Right lobe of liver (tissue), 6 donors: ENCODE results near the gene KLK7. TPM values are rescaled to one million over a fixed set of nuclear protein-coding genes. Genes with fewer than 3 reads are reported as not detected.

Experiments
- ATAC-seq, 4 donors: fragments of 200-7000 bp; cut with Tn5 transposase; one replicate each; pipeline ENCODE4 v1.9.1; 2020; ENCODE audit warnings: mild to moderate bottlenecking in 4 of 4, moderate library complexity in 4 of 4
- DNase-seq, 3 donors: peaks; one replicate each; pipeline ENCODE4 v3.0.0-alpha.2; 2020
- H3K27ac ChIP-seq, 3 donors: fragments of 200-600 bp; one replicate each; pipeline ENCODE4 v1.8.0; 2022
- H3K27me3 ChIP-seq, 2 donors: fragments of 200-600 bp; one replicate each; pipeline ENCODE4 v1.8.0; 2022
- H3K36me3 ChIP-seq, 4 donors: fragments of 200-600 bp; sonication (generic) in 1 of 4; one replicate each; pipeline versions ENCODE4 v1.5.1 to v1.8.0; 2017 to 2022; ENCODE audit warnings: control low read depth in 1 of 4
- H3K4me1 ChIP-seq, 4 donors: fragments of 200-600 bp; sonication (generic) in 1 of 4; one replicate each; pipeline versions ENCODE4 v1.5.1 to v1.8.0; 2017 to 2022; ENCODE audit warnings: control low read depth in 1 of 4
- H3K4me3 ChIP-seq, 3 donors: fragments of 200-600 bp; one replicate each; pipeline ENCODE4 v1.8.0; 2022
- H3K9me3 ChIP-seq, 4 donors: fragments of 200-600 bp; sonication (generic) in 1 of 4; one replicate each; pipeline versions ENCODE4 v1.5.1 to v1.8.0; 2017 to 2022; ENCODE audit warnings: control low read depth in 1 of 4
- POLR2A ChIP-seq: fragments of 450-650 bp; IDR thresholded peaks from one replicate; pipeline ENCODE4 v1.6.1; 2017; ENCODE audit warnings: antibody characterized with exemption, mild to moderate bottlenecking
- WGBS: methylation state at CpG from one replicate; pipeline ENCODE4 v1.1.6; 2018; ENCODE audit warnings: low coverage, low lambda C conversion rate; ENCODE audit not compliant: insufficient coverage; ENCODE audit errors: missing lambda C conversion rate; 5-methylcytosine and 5-hydroxymethylcytosine counted together
- intact Hi-C, 2 donors: fragments of 100-400 bp; cut with DNase I; formaldehyde crosslinking; loops; one replicate each; pipeline versions ENCODE4 v1.11.2 to v1.14.1; 2022
- total RNA-seq, 6 experiments: library from RNA; depleted of rRNA in 2 of 6; stranded (reverse); fragments of >200 nt in 2 of 6; fragmentation: NEBNext Ultra II Directional in 3 of 6; extraction: Animal tissue kit (Norgen Biotek cat#: 25700) in 3 of 6; gene quantifications; one replicate each; pipeline versions ENCODE4 v1.1.0 to v1.2.4, GENCODE V29; 2016 to 2023
- TF ChIP-seq, protein P1 (sequence below), 4 donors: fragments of 200-600 bp in 3 of 4; fragments of 450-650 bp in 1 of 4; IDR thresholded peaks; one replicate each; pipeline versions ENCODE4 v1.5.1 to v1.8.0; 2016 to 2022; ENCODE audit warnings: antibody characterized with exemption in 4 of 4, mild to moderate bottlenecking in 2 of 4
- donor health status: DM: no; HTN: yes; CAD: no.
- donor health status: DM: no; HTN: no; CAD: no.
- donor health status: DM: no; HTN: no; CAD: no.
- donor health status: DM: no; HTN: yes; CAD: no.
- donor health status: DM: no; HTN: yes; CAD: no.

The KLK7 gene
- total RNA-seq, 6 experiments from 2014 or later = not detected

DNA sequence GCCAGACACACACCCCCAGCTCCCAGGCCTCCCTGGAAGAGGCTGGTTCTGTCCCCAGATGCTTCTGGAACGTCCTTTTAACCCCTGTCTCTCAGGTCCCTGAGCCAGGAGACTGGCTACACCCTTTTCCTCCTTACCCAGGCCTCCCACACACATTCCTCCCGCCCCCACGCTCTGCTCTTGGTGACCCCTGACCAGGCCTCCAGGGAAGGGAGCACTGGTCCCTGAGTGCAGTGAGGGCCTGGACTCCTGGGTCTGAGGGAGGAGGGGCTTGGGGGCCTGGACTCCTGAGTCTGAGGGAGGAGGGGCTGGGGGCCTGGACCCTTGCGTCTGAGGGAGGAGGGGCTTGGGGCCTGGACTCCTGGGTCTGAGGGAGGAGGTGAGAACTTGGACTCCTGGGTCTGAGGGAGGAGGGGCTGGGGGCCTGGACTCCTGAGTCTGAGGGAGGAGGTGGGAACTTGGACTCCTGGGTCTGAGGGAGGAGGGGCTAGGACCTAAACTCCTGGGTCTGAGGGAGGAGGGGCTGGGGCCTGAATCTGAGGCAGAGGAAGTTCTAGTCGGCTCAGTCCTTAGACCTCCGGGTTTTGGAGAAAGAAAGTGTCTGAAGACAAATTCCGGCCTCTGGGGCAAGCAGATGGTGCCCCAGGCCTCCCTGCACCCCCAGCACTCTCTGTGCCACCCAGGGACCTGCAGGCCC is 14.9 kb downstream of the KLK7 start:
- Histone ChIP-seq H3K36me3 (no peaks in the 10 kb centered on the region), H3K4me3 (no peak overlapping the region), H3K27me3 (no peaks in the 10 kb centered on the region), H3K4me1 (no peaks in the 10 kb centered on the region), H3K27ac (no peak overlapping the region), H3K9me3 (no peaks in the 10 kb centered on the region)
- intact Hi-C loops = no loop called here
- WGBS = 23% methylated on average over 4 of the region's 7 CpGs
- no peak for DNase-seq
- TF ChIP-seq, protein P1, sequence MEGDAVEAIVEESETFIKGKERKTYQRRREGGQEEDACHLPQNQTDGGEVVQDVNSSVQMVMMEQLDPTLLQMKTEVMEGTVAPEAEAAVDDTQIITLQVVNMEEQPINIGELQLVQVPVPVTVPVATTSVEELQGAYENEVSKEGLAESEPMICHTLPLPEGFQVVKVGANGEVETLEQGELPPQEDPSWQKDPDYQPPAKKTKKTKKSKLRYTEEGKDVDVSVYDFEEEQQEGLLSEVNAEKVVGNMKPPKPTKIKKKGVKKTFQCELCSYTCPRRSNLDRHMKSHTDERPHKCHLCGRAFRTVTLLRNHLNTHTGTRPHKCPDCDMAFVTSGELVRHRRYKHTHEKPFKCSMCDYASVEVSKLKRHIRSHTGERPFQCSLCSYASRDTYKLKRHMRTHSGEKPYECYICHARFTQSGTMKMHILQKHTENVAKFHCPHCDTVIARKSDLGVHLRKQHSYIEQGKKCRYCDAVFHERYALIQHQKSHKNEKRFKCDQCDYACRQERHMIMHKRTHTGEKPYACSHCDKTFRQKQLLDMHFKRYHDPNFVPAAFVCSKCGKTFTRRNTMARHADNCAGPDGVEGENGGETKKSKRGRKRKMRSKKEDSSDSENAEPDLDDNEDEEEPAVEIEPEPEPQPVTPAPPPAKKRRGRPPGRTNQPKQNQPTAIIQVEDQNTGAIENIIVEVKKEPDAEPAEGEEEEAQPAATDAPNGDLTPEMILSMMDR (IDR thresholded peaks at IDR 0.05) = no peak
- TF ChIP-seq POLR2A = no peak
- no peak for ATAC-seq

DNA sequence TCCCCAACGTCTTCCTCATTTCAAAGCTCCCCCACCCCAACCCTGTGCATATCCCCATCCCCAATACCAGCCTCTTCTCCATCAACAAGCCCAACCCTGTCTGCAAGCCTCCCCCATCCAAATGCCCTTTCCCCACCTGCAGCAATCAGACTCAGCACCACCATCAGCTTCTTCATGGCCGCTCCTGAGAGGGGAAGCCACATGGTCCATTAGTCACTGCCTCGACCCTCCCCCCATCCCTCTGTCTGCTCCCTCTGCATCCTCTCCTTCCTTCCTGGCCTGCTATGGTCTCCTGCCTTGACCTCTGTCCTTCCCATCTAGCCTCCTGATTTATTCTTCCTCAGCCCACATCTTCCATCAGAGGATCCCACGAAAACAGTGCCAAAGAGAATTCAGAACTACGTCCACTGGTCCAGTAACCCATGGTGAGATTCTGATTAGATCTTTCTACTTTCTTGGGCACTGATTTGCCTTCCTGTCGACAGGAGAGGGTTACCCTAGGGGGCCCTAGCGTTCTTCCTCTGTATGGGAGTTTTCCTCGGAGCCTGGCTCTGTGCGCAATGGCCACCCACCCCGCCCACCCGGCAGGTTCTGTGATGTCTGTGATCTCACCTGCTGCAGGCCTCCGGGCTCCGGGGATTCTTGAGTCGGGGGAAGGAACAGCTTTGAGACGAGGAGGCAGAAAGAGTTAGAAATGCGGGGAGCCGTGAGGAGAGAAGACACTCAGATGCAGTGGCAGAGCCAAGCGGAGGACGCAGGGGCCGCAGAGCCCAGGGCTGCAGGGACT is 15.6 kb downstream of the KLK7 start:
- Histone ChIP-seq H3K27ac (no peak overlapping the region), H3K36me3 (no peaks in the 10 kb centered on the region), H3K27me3 (no peaks in the 10 kb centered on the region), H3K4me1 (no peaks in the 10 kb centered on the region), H3K4me3 (no peak overlapping the region), H3K9me3 (no peaks in the 10 kb centered on the region)
- 30% methylated on average over 18 of the region's 20 CpGs for WGBS
- intact Hi-C loops = no loop called here
- no peak for ATAC-seq
- no peak for DNase-seq
- TF ChIP-seq POLR2A = no peak
- TF ChIP-seq, protein P1 (IDR thresholded peaks at IDR 0.05) = no peak

DNA sequence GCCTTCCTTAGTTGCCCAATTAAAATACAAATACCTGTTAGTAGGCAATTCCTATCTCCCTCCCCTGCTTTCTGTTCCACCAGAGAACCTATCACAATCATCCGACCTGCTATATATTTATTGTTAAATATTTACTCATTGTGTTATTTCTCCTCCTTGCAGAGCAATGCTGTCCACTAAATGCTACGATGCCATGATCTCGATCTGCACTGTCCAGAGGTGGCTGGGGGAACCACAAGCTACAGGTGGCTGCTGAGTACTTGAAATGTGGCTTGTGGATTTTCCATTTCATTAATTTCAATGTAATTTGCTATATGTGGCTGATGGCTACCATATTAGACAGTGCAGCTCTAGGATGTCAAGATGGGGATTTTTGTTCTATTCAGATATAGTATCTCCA is 19.5 kb downstream of the KLK7 start:
- no peak for ATAC-seq

DNA sequence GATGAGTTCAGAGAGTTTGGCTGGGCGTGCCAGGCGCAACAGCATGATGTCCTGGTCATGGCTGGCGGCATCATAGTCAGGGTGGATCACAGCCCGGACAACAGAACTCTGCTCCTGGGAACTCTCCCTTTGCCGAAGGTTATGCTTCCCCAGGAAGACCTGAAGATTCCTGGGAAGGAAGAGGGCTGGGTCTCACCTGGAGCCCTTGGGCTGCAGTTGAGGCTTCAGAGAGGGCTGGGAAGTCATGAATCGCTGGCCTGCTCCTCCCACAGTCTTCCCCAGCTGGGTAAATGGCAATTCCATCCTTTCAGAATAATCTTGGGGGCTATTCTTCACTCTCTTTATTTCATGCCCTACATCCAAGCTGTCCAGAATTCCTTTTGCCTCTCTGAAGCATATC is 20.3 kb downstream of the KLK7 start:
- Histone ChIP-seq H3K4me3 (no peak overlapping the region), H3K27me3 (no peaks in the 10 kb centered on the region), H3K36me3 (no peaks in the 10 kb centered on the region), H3K4me1 (no peaks in the 10 kb centered on the region), H3K27ac (no peak overlapping the region), H3K9me3 (no peaks in the 10 kb centered on the region)
- no peak for ATAC-seq
- 49% methylated on average over 3 of the region's 6 CpGs for WGBS
- intact Hi-C loops = no loop called here
- no peak for DNase-seq
- TF ChIP-seq, protein P1 (IDR thresholded peaks at IDR 0.05) = no peak
- no peak for TF ChIP-seq POLR2A

More for the DNA sequence above, 19.5 kb downstream of the KLK7 start:
- 62% methylated on average over 3 of the region's 3 CpGs for WGBS
- Histone ChIP-seq H3K27me3 (no peaks in the 10 kb centered on the region), H3K27ac (no peak overlapping the region), H3K9me3 (no peaks in the 10 kb centered on the region), H3K4me3 (no peak overlapping the region), H3K36me3 (no peaks in the 10 kb centered on the region), H3K4me1 (no peaks in the 10 kb centered on the region)
- no peak for DNase-seq
- intact Hi-C loops = no loop called here
- no peak for TF ChIP-seq POLR2A
- TF ChIP-seq, protein P1 (IDR thresholded peaks at IDR 0.05) = no peak
